ENCODE measurements around the gene PATZ1.

The PATZ1 gene

DNA sequence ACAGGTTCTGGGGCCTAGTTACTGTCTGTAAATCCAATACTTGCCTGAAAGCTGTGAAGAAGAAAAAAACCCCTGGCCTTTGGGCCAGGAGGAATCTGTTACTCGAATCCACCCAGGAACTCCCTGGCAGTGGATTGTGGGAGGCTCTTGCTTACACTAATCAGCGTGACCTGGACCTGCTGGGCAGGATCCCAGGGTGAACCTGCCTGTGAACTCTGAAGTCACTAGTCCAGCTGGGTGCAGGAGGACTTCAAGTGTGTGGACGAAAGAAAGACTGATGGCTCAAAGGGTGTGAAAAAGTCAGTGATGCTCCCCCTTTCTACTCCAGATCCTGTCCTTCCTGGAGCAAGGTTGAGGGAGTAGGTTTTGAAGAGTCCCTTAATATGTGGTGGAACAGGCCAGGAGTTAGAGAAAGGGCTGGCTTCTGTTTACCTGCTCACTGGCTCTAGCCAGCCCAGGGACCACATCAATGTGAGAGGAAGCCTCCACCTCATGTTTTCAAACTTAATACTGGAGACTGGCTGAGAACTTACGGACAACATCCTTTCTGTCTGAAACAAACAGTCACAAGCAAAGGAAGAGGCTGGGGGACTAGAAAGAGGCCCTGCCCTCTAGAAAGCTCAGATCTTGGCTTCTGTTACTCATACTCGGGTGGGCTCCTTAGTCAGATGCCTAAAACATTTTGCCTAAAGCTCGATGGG is 67.4 kb downstream of the PATZ1 start:
- no peak for ATAC-seq
- TF ChIP-seq, protein P1, sequence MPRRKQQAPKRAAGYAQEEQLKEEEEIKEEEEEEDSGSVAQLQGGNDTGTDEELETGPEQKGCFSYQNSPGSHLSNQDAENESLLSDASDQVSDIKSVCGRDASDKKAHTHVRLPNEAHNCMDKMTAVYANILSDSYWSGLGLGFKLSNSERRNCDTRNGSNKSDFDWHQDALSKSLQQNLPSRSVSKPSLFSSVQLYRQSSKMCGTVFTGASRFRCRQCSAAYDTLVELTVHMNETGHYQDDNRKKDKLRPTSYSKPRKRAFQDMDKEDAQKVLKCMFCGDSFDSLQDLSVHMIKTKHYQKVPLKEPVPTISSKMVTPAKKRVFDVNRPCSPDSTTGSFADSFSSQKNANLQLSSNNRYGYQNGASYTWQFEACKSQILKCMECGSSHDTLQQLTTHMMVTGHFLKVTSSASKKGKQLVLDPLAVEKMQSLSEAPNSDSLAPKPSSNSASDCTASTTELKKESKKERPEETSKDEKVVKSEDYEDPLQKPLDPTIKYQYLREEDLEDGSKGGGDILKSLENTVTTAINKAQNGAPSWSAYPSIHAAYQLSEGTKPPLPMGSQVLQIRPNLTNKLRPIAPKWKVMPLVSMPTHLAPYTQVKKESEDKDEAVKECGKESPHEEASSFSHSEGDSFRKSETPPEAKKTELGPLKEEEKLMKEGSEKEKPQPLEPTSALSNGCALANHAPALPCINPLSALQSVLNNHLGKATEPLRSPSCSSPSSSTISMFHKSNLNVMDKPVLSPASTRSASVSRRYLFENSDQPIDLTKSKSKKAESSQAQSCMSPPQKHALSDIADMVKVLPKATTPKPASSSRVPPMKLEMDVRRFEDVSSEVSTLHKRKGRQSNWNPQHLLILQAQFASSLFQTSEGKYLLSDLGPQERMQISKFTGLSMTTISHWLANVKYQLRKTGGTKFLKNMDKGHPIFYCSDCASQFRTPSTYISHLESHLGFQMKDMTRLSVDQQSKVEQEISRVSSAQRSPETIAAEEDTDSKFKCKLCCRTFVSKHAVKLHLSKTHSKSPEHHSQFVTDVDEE (CRISPR knock-in tag; IDR thresholded peaks at IDR 0.05): no peak
- TF ChIP-seq RARB (CRISPR knock-in tag; IDR thresholded peaks at IDR 0.05): no peak
- TF ChIP-seq, protein P2, sequence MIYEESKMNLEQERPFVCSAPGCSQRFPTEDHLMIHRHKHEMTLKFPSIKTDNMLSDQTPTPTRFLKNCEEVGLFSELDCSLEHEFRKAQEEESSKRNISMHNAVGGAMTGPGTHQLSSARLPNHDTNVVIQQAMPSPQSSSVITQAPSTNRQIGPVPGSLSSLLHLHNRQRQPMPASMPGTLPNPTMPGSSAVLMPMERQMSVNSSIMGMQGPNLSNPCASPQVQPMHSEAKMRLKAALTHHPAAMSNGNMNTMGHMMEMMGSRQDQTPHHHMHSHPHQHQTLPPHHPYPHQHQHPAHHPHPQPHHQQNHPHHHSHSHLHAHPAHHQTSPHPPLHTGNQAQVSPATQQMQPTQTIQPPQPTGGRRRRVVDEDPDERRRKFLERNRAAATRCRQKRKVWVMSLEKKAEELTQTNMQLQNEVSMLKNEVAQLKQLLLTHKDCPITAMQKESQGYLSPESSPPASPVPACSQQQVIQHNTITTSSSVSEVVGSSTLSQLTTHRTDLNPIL (CRISPR knock-in tag; IDR thresholded peaks at IDR 0.05; ENCODE audit: low read depth): no peak
- no peak for TF ChIP-seq ISL1 (CRISPR knock-in tag; IDR thresholded peaks at IDR 0.05)
- no peak for TF ChIP-seq ZNF70 (CRISPR knock-in tag; IDR thresholded peaks at IDR 0.05)
- TF ChIP-seq TCF4 (CRISPR knock-in tag; IDR thresholded peaks at IDR 0.05; ENCODE audit: borderline replicate concordance): no peak
- TF ChIP-seq, protein P3, sequence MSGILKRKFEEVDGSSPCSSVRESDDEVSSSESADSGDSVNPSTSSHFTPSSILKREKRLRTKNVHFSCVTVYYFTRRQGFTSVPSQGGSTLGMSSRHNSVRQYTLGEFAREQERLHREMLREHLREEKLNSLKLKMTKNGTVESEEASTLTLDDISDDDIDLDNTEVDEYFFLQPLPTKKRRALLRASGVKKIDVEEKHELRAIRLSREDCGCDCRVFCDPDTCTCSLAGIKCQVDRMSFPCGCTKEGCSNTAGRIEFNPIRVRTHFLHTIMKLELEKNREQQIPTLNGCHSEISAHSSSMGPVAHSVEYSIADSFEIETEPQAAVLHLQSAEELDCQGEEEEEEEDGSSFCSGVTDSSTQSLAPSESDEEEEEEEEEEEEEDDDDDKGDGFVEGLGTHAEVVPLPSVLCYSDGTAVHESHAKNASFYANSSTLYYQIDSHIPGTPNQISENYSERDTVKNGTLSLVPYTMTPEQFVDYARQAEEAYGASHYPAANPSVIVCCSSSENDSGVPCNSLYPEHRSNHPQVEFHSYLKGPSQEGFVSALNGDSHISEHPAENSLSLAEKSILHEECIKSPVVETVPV (CRISPR knock-in tag; IDR thresholded peaks at IDR 0.05): no peak
- TF ChIP-seq ZNF565 (CRISPR knock-in tag; conservative IDR thresholded peaks at IDR 0.05; ENCODE audit: low read depth): no peak
- TF ChIP-seq, protein P4, sequence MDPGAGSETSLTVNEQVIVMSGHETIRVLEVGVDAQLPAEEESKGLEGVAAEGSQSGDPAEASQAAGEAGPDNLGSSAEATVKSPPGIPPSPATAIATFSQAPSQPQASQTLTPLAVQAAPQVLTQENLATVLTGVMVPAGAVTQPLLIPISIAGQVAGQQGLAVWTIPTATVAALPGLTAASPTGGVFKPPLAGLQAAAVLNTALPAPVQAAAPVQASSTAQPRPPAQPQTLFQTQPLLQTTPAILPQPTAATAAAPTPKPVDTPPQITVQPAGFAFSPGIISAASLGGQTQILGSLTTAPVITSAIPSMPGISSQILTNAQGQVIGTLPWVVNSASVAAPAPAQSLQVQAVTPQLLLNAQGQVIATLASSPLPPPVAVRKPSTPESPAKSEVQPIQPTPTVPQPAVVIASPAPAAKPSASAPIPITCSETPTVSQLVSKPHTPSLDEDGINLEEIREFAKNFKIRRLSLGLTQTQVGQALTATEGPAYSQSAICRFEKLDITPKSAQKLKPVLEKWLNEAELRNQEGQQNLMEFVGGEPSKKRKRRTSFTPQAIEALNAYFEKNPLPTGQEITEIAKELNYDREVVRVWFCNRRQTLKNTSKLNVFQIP (CRISPR knock-in tag; IDR thresholded peaks at IDR 0.05; ENCODE audit: borderline replicate concordance, low read depth): no peak
- TF ChIP-seq SNAI2 (CRISPR knock-in tag; IDR thresholded peaks at IDR 0.05): no peak
- no peak for TF ChIP-seq ZFP30 (CRISPR knock-in tag; IDR thresholded peaks at IDR 0.05)
- no peak for TF ChIP-seq ZFP3 (CRISPR knock-in tag; IDR thresholded peaks at IDR 0.05)
- TF ChIP-seq ARNTL (CRISPR knock-in tag; IDR thresholded peaks at IDR 0.05; ENCODE audit: borderline replicate concordance, low read depth): no peak
- TF ChIP-seq GLIS3 (CRISPR knock-in tag; IDR thresholded peaks at IDR 0.05): no peak
- no peak for TF ChIP-seq OSR1 (CRISPR knock-in tag; IDR thresholded peaks at IDR 0.05)
- no peak for TF ChIP-seq PPARA (CRISPR knock-in tag; IDR thresholded peaks at IDR 0.05; ENCODE audit: borderline replicate concordance)
- TF ChIP-seq ZNF8 (CRISPR knock-in tag; IDR thresholded peaks at IDR 0.05): no peak

DNA sequence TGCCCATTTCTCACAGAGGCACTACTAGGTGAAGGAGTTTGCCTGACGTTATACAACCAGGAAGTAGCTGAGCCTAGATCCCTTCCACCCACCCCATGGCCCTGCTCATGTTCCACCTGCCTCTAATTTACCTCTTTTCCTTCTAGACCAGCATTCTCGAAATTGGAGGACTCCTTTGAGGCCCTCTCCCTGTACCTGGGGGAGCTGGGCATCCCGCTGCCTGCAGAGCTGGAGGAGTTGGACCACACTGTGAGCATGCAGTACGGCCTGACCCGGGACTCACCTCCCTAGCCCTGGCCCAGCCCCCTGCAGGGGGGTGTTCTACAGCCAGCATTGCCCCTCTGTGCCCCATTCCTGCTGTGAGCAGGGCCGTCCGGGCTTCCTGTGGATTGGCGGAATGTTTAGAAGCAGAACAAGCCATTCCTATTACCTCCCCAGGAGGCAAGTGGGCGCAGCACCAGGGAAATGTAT is 68.0 kb downstream of the PATZ1 start:
- TF ChIP-seq BACH2 (CRISPR knock-in tag; IDR thresholded peaks at IDR 0.05; ENCODE audit: borderline replicate concordance) (no peak), ZNF70 (CRISPR knock-in tag; IDR thresholded peaks at IDR 0.05) (no peak), ZC3H10 (CRISPR knock-in tag; IDR thresholded peaks at IDR 0.05) (no peak), TOX (CRISPR knock-in tag; IDR thresholded peaks at IDR 0.05; ENCODE audit: borderline replicate concordance) (no peak), ISL1 (CRISPR knock-in tag; IDR thresholded peaks at IDR 0.05) (no peak), ZFP30 (CRISPR knock-in tag; IDR thresholded peaks at IDR 0.05) (no peak)
- TF ChIP-seq, protein P5, sequence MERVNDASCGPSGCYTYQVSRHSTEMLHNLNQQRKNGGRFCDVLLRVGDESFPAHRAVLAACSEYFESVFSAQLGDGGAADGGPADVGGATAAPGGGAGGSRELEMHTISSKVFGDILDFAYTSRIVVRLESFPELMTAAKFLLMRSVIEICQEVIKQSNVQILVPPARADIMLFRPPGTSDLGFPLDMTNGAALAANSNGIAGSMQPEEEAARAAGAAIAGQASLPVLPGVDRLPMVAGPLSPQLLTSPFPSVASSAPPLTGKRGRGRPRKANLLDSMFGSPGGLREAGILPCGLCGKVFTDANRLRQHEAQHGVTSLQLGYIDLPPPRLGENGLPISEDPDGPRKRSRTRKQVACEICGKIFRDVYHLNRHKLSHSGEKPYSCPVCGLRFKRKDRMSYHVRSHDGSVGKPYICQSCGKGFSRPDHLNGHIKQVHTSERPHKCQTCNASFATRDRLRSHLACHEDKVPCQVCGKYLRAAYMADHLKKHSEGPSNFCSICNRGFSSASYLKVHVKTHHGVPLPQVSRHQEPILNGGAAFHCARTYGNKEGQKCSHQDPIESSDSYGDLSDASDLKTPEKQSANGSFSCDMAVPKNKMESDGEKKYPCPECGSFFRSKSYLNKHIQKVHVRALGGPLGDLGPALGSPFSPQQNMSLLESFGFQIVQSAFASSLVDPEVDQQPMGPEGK (CRISPR knock-in tag; IDR thresholded peaks at IDR 0.05; ENCODE audit: borderline replicate concordance): no peak
- no peak for ATAC-seq

DNA sequence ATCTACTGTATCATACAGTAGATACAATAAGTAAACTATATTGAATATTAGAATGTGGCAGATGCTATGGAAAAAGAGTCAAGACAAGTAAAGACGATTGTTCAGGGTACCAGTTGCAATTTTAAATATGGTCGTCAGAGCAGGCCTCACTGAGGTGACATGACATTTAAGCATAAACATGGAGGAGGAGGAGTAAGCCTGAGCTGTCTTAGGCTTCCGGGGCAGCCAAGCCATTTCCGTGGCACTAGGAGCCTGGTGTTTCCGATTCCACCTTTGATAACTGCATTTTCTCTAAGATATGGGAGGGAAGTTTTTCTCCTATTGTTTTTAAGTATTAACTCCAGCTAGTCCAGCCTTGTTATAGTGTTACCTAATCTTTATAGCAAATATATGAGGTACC is 68.4 kb downstream of the PATZ1 start:
- ATAC-seq: no peak
- no peak for TF ChIP-seq ZFP30 (CRISPR knock-in tag; IDR thresholded peaks at IDR 0.05)
- no peak for TF ChIP-seq ZNF565 (CRISPR knock-in tag; conservative IDR thresholded peaks at IDR 0.05; ENCODE audit: low read depth)
- TF ChIP-seq, protein P3 (CRISPR knock-in tag; IDR thresholded peaks at IDR 0.05): no peak
- no peak for TF ChIP-seq ZFP3 (CRISPR knock-in tag; IDR thresholded peaks at IDR 0.05)
- no peak for TF ChIP-seq ZNF70 (CRISPR knock-in tag; IDR thresholded peaks at IDR 0.05)
- TF ChIP-seq TCF4 (CRISPR knock-in tag; IDR thresholded peaks at IDR 0.05; ENCODE audit: borderline replicate concordance): no peak
- no peak for TF ChIP-seq PPARA (CRISPR knock-in tag; IDR thresholded peaks at IDR 0.05; ENCODE audit: borderline replicate concordance)
- TF ChIP-seq ISL1 (CRISPR knock-in tag; IDR thresholded peaks at IDR 0.05): no peak
- TF ChIP-seq, protein P1 (CRISPR knock-in tag; IDR thresholded peaks at IDR 0.05): no peak
